Coronary artery (tissue), 2 donors: Measurements from ENCODE around the gene CREB1.

Experiments used
- DNase-seq: peaks from one replicate; pipeline ENCODE4 v3.0.0-alpha.2; 2017; ENCODE audit warnings: low spot score
- H3K27ac ChIP-seq, 2 donors: fragments of 200-600 bp; sonication (generic); one replicate each; pipeline ENCODE4 v1.5.1; 2016 to 2019
- H3K4me3 ChIP-seq: fragments of 200-600 bp; sonication (generic); 2 replicates; pipeline ENCODE4 v1.5.1; 2016; ENCODE audit warnings: mild to moderate bottlenecking, moderate library complexity
- CTCF ChIP-seq: fragments of 200-600 bp; sonication (generic); IDR thresholded peaks from one replicate; pipeline ENCODE4 v1.5.1; 2019; ENCODE audit warnings: antibody characterized with exemption

CREB1 gene

GRCh38 chr2:207503234-207503633 lies 26.5 kb upstream of the CREB1 start:
- H3K27ac ChIP-seq, result no peak overlapping the region
- no peak for TF ChIP-seq CTCF
- DNase-seq, result no peak
- H3K4me3 ChIP-seq, result no peak overlapping the region

- peak overlapping the region; percentile 19 to 74 for H3K27ac ChIP-seq
- DNase-seq, result no peak
- TF ChIP-seq CTCF, result no peak
- peak overlapping the region; percentile 41 for H3K4me3 ChIP-seq
Observed at GRCh38 chr2:207504513-207505170, 25.1 kb upstream of the CREB1 start.

GRCh38 chr2:207505171-207505570 lies 24.6 kb upstream of the CREB1 start:
- no peak for TF ChIP-seq CTCF
- H3K4me3 ChIP-seq, result peak overlapping the region; percentile 41

GRCh38 chr2:207505728-207506127 lies 24.0 kb upstream of the CREB1 start:
- DNase-seq, result no peak
- Histone ChIP-seq H3K4me3 (no peak overlapping the region), H3K27ac (peak overlapping the region; percentile 19 to 74)
- no peak for TF ChIP-seq CTCF

More at GRCh38 chr2:207505171-207505570, 24.6 kb upstream of the CREB1 start:
- peak overlapping the region; percentile 19 to 74 for H3K27ac ChIP-seq
- DNase-seq, result no peak

GRCh38 chr2:207506426-207506825 lies 23.3 kb upstream of the CREB1 start:
- peak overlapping the region in 1 of 2 donors; percentile 11 for H3K27ac ChIP-seq
- DNase-seq, result no peak
- H3K4me3 ChIP-seq, result no peak overlapping the region
- no peak for TF ChIP-seq CTCF

GRCh38 chr2:207510148-207510547 lies 19.6 kb upstream of the CREB1 start:
- no peak for TF ChIP-seq CTCF
- DNase-seq, result no peak
- H3K27ac ChIP-seq, result no peak overlapping the region

GRCh38 chr2:207511851-207512250 lies 17.9 kb upstream of the CREB1 start:
- H3K27ac ChIP-seq, result no peak overlapping the region
- H3K4me3 ChIP-seq, result no peak overlapping the region
- TF ChIP-seq CTCF, result no peak
- no peak for DNase-seq

More at GRCh38 chr2:207510148-207510547, 19.6 kb upstream of the CREB1 start:
- no peak overlapping the region for H3K4me3 ChIP-seq
